ENCODE measurements around the gene TRIM46. TPM values are rescaled to one million over a fixed set of nuclear protein-coding genes. Genes with fewer than 3 reads are reported as not detected.
A peak's percentile ranks its signal among the peaks of the same experiment; 100 is the strongest.
"Not testable (repeated sequence)": the region's sequence is repeated elsewhere in the genome, so short reads cannot be mapped to it uniquely, and the experiment has no call there.

The TRIM46 gene
- total and polyA plus RNA-seq, 4 donors, result 6.7 to 37.6 (median 18.2) TPM

DNA sequence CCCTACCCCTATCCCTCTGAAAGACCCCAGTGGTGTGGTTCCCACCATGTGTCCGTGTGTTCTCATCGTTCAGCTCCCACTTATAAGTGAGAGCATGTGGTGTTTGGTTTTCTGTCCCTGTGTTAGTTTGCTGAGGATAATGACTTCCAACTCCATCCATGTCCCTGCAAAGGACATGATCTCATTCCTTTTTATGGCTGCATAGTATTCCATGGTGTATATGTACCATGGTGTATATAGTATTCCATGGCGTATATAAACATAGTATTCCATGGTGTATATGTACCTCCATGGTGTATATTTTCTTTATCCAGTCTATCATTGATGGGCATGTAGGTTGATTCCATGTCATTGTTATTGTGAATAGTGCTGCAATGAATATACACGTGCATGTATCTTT, 9.9 kb upstream of the TRIM46 start:
- not testable (repeated sequence) for H3K36me3 ChIP-seq (ENCODE audit: control insufficient read depth, insufficient read depth, low read length); H3K27ac ChIP-seq (ENCODE audit: low read depth, low read length); H3K4me3 ChIP-seq (ENCODE audit: low read depth, low read length); H3K9me3 ChIP-seq (ENCODE audit: control insufficient read depth, insufficient read depth, low read length); H3K27me3 ChIP-seq (ENCODE audit: control insufficient read depth, insufficient read depth, low read length); DNase-seq (ENCODE audit: low read depth in 4 of 6, low spot score in 6 of 6)
- H3K4me1 ChIP-seq (ENCODE audit: control insufficient read depth, insufficient read depth, low read length), result peaks cover 24% of the 10 kb centered on the region
- no CpG with 5 or more reads among the region's 4 CpGs for WGBS (ENCODE audit: insufficient coverage)

DNA sequence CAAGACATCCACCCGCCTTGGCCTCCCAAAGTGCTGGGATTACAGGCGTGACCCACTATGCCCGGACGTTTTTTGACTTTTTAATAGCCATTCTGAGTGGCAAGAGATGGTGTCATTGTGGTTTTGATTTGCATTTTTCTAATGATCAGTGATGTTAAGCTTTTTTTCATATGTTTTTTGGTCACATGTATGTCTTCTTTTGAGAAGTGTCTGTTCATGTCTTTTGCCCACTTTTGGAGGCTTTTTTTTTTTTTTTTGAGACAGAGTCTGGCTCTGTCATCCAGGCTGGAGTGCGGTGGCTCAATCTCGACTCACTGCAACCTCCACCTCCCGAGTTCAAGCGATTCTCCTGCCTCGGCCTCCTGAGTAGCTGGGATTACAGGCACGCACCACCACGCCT, 9.0 kb upstream of the TRIM46 start:
- not testable (repeated sequence) for H3K27me3 ChIP-seq (ENCODE audit: control insufficient read depth, insufficient read depth, low read length); H3K4me3 ChIP-seq (ENCODE audit: low read depth, low read length); H3K27ac ChIP-seq (ENCODE audit: low read depth, low read length); H3K9me3 ChIP-seq (ENCODE audit: control insufficient read depth, insufficient read depth, low read length); H3K36me3 ChIP-seq (ENCODE audit: control insufficient read depth, insufficient read depth, low read length); DNase-seq (ENCODE audit: low read depth in 4 of 6, low spot score in 6 of 6)
- H3K4me1 ChIP-seq (ENCODE audit: control insufficient read depth, insufficient read depth, low read length), result peaks cover 24% of the 10 kb centered on the region
- 93% methylated on average over 4 of the region's 11 CpGs for WGBS (ENCODE audit: insufficient coverage)

DNA sequence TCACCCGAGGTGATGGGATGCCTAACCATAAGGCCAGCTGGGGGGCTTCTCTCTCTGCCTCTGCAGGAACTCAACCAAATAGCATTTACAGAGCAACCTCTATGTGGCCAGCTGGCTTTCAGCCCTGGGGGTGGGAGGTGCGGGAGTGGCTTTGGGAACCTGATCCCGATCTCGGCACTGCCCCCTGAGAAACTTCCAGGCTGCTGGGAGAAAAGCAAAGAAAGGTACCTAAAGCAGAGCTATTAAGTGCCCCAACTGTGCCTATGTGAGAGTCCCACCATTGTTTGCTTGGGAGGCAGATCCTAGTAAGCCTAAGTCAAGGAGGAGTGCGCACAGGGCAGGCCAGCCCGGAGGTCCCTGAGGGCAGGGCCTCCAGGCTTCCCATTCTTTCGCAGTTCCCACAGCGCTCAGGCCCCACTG, 7.6 kb upstream of the TRIM46 start:
- Histone ChIP-seq H3K36me3 (ENCODE audit: control insufficient read depth, insufficient read depth, low read length) (peaks cover 17% of the 10 kb centered on the region), H3K4me3 (ENCODE audit: low read depth, low read length) (no peak overlapping the region), H3K27me3 (ENCODE audit: control insufficient read depth, insufficient read depth, low read length) (no peaks in the 10 kb centered on the region), H3K4me1 (ENCODE audit: control insufficient read depth, insufficient read depth, low read length) (peaks cover 25% of the 10 kb centered on the region), H3K9me3 (ENCODE audit: control insufficient read depth, insufficient read depth, low read length) (no peaks in the 10 kb centered on the region), H3K27ac (ENCODE audit: low read depth, low read length) (peak overlapping the region; percentile 8)
- 38% methylated on average over 8 of the region's 8 CpGs for WGBS (ENCODE audit: insufficient coverage)
- DNase-seq (ENCODE audit: low read depth in 4 of 6, low spot score in 6 of 6), result no peak

DNA sequence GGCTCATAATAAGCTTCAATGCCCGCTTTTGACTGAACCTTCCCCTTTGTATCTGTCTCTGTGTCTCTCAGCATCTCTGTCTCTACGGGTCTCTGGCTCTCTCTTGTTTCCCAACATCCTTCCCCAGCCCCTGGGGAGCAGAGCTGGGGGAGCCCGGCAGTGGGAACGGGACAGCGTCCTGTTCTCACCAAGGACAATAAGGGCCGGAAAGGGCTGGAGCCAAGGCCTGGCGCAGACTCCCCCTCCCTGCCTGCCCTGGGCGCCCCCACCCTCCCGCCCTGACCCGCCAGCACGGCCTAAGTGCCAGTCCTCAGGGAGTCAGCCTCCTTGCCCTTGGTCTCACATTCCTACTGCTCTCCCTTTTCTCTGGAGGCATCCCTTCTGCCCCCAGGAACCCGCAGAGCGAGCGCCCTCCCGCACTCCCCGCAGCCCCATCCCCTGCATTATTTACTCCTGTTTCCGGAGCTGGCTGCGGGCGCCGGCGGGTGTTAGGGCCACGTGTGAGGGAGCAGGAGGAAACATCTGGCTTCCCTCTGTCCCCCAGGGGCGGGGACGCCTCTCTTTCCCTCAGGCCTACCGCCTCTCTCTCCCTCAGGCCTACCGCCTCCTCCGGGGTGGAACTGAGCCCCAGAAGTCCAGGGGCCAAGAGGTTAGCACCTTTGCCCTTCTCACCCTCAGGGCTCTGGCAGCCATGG, 7.0 kb upstream of the TRIM46 start:
- Histone ChIP-seq H3K27ac (ENCODE audit: low read depth, low read length) (peak overlapping the region; percentile 50), H3K9me3 (ENCODE audit: control insufficient read depth, insufficient read depth, low read length) (no peaks in the 10 kb centered on the region), H3K4me3 (ENCODE audit: low read depth, low read length) (peak overlapping the region; percentile 16), H3K36me3 (ENCODE audit: control insufficient read depth, insufficient read depth, low read length) (peaks cover 17% of the 10 kb centered on the region), H3K27me3 (ENCODE audit: control insufficient read depth, insufficient read depth, low read length) (no peaks in the 10 kb centered on the region), H3K4me1 (ENCODE audit: control insufficient read depth, insufficient read depth, low read length) (peaks cover 30% of the 10 kb centered on the region)
- DNase-seq (ENCODE audit: low read depth in 4 of 6, low spot score in 6 of 6), result peak in 2 of 6 donors; percentile 53 to 65
- whole genome bisulfite sequencing (ENCODE audit: insufficient coverage), result 8% methylated on average over 23 of the region's 27 CpGs

DNA sequence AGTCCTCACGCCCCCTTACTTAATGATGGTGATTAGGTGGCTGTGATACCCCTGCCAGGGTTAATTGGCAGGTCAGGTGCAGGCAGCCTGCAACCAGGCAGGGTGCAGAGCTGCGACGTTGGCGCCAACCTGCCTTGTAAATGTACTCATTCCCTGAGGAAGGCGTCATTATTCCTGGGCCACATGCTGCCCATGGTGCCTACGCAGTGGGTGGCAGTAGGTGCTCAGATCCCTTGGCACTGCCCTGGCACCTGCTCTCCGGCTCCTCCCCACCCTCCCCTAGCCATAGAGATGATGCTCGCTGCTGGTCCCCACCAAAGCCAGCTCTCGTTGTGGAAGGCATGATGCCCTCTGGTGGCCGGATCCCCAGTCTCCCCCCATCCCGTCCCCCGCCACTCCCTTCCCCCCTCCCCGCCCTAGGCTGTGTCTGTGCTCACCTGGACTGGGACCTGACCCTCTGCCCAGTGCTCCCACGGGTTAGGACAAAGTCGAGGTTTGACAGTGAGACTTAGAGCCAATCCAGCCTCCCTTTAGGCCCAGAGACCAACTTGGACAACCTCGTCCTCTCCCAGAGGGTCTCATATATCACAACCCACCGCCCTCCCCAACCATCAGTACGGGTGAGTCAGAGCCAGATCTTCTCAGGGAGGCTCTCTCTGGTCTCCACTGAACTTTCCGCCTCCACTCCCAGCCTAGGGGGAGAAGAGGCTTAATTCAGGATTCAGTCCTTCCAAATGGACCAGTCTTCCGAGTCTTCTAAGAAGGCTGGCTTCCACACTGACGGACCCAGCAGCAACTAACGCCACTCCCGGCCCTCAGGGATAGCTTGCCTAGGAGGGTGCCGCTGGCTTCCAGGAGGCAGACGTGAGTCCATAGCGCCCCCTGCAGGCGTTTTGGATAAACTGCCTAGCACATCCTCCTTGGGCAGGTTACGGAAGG, 6.2 kb upstream of the TRIM46 start:
- Histone ChIP-seq H3K9me3 (ENCODE audit: control insufficient read depth, insufficient read depth, low read length) (no peaks in the 10 kb centered on the region), H3K36me3 (ENCODE audit: control insufficient read depth, insufficient read depth, low read length) (peaks cover 17% of the 10 kb centered on the region), H3K4me1 (ENCODE audit: control insufficient read depth, insufficient read depth, low read length) (peaks cover 34% of the 10 kb centered on the region), H3K27ac (ENCODE audit: low read depth, low read length) (peak overlapping the region; percentile 61), H3K4me3 (ENCODE audit: low read depth, low read length) (peak overlapping the region; percentile 16), H3K27me3 (ENCODE audit: control insufficient read depth, insufficient read depth, low read length) (no peaks in the 10 kb centered on the region)
- WGBS (ENCODE audit: insufficient coverage), result 4% methylated on average over 19 of the region's 28 CpGs
- peak in 5 of 6 donors; percentile 56 to 90 (median 67) for DNase-seq (ENCODE audit: low read depth in 4 of 6, low spot score in 6 of 6)

DNA sequence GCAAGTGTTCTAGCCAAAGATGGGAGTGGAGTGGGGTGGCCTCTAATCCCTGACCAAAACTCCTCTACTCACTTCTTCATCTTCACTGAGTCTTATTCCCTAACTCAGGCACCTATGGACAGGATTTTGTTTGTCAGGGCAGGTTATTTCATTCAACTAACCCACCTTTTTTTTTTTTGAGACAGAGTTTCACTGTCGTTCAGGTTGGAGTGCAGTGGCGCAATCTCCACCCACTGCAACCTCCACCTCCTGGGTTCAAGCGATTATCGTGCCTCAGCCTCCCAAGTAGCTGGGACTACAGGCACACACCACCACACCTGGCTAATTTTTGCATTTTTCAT, 5.6 kb upstream of the TRIM46 start:
- peaks cover 17% of the 10 kb centered on the region for H3K36me3 ChIP-seq (ENCODE audit: control insufficient read depth, insufficient read depth, low read length)
- 39% methylated on average over 3 of the region's 4 CpGs for whole genome bisulfite sequencing (ENCODE audit: insufficient coverage)
- peak overlapping the region; percentile 61 for H3K27ac ChIP-seq (ENCODE audit: low read depth, low read length)
- H3K4me1 ChIP-seq (ENCODE audit: control insufficient read depth, insufficient read depth, low read length), result peaks cover 38% of the 10 kb centered on the region
- not testable (repeated sequence) for H3K9me3 ChIP-seq (ENCODE audit: control insufficient read depth, insufficient read depth, low read length); H3K27me3 ChIP-seq (ENCODE audit: control insufficient read depth, insufficient read depth, low read length); DNase-seq (ENCODE audit: low read depth in 4 of 6, low spot score in 6 of 6)
- peak overlapping the region; percentile 12 for H3K4me3 ChIP-seq (ENCODE audit: low read depth, low read length)

DNA sequence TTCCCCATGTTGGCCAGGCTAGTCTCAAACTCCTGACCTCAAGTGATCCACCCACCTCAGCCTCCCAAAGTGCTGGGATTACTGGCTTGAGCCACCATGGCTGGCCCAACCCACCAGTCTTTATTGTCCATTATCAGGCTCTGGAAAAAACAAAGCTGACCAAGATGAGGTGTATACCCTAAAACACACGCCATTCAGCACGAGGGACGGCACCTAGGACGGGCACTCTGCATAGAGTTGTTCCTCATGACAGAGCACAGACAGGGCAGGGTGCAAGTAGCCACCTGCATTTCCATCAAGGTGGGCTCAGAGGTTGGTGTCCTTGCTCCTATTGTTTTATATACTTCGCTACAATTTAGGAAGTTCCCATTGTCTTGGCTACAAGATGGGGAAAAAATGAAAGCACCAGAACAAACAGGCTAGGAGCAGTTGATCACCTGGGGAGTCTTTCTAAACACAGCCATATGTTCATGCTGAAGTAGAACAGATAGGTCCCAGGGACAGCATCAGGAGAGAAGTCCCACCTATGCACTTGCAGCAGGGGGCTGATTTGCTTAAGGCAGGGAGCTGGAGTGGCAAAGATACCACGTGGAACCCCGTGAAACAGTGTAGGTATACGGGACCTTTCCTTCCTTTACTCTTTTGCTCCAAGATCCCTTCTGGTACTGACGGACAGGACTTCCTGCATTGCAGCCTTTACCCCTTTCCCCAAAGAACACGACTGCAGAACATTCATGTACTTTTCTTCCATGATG, 5.0 kb upstream of the TRIM46 start:
- H3K4me1 ChIP-seq (ENCODE audit: control insufficient read depth, insufficient read depth, low read length), result peaks cover 43% of the 10 kb centered on the region
- H3K27me3 ChIP-seq (ENCODE audit: control insufficient read depth, insufficient read depth, low read length), result no peaks in the 10 kb centered on the region
- H3K9me3 ChIP-seq (ENCODE audit: control insufficient read depth, insufficient read depth, low read length), result no peaks in the 10 kb centered on the region
- H3K4me3 ChIP-seq (ENCODE audit: low read depth, low read length), result no peak overlapping the region
- H3K27ac ChIP-seq (ENCODE audit: low read depth, low read length), result no peak overlapping the region
- peaks cover 17% of the 10 kb centered on the region for H3K36me3 ChIP-seq (ENCODE audit: control insufficient read depth, insufficient read depth, low read length)
- 88% methylated on average over 8 of the region's 10 CpGs for WGBS (ENCODE audit: insufficient coverage)
- DNase-seq (ENCODE audit: low read depth in 4 of 6, low spot score in 6 of 6), result no peak

DNA sequence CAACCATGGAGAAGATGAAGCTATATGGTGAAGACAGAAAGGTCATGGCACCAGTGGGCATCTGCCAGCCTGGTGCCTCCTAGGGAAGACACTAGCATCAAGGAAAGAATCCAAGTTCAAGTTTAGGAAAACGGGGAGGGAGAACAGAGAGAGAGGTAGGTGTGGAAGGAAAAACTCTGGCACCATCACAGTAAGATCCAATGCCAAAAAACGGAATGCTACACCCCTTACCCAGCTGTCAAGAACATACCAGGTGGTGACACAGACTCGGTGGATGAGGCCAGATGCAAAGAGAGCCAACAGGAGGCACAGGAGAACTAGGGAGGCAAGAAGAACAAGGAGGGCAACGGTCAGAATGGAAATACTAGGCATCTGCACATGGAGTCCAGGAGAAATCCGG, 4.1 kb upstream of the TRIM46 start:
- Histone ChIP-seq H3K9me3 (ENCODE audit: control insufficient read depth, insufficient read depth, low read length) (no peaks in the 10 kb centered on the region), H3K4me3 (ENCODE audit: low read depth, low read length) (no peak overlapping the region), H3K4me1 (ENCODE audit: control insufficient read depth, insufficient read depth, low read length) (peaks cover 52% of the 10 kb centered on the region), H3K27ac (ENCODE audit: low read depth, low read length) (no peak overlapping the region), H3K36me3 (ENCODE audit: control insufficient read depth, insufficient read depth, low read length) (peaks cover 17% of the 10 kb centered on the region), H3K27me3 (ENCODE audit: control insufficient read depth, insufficient read depth, low read length) (no peaks in the 10 kb centered on the region)
- no peak for DNase-seq (ENCODE audit: low read depth in 4 of 6, low spot score in 6 of 6)
- 91% methylated on average over 3 of the region's 5 CpGs for WGBS (ENCODE audit: insufficient coverage)

DNA sequence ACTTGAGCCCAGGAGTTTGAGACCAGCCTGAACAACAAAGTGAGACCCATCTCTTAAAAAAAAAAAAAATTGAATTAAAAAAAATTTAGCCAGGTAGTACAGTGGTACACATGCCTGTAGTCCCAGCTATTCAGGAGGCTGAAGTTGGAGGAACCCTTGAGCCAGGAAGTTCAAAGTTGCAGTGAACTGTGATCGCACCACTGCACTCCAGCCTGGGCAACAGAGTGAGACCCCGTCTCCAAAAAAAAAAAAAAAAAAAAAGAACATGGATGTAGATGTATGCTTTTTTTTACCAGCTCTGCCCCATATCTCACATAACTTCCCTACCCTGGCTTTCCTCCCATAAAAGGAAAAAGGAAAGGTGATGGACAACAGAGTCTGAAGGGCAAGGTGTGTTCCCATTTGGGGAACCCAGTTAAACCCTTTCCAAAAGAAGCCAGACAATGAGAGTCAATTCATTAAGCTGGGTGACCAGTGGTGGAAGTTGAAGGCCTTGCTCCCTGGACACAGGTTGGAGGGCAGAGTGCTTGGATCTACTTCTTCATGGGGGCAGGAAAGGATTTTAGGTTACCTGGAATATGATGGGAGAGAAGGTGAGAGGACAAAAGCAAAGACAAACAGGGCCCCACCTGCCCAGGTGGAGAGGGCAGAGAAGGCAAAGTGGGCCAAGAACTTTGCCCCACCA, 3.4 kb upstream of the TRIM46 start:
- Histone ChIP-seq H3K27ac (ENCODE audit: low read depth, low read length) (no peak overlapping the region), H3K4me3 (ENCODE audit: low read depth, low read length) (no peak overlapping the region), H3K36me3 (ENCODE audit: control insufficient read depth, insufficient read depth, low read length) (peaks cover 18% of the 10 kb centered on the region), H3K4me1 (ENCODE audit: control insufficient read depth, insufficient read depth, low read length) (peaks cover 59% of the 10 kb centered on the region), H3K9me3 (ENCODE audit: control insufficient read depth, insufficient read depth, low read length) (no peaks in the 10 kb centered on the region), H3K27me3 (ENCODE audit: control insufficient read depth, insufficient read depth, low read length) (no peaks in the 10 kb centered on the region)
- WGBS (ENCODE audit: insufficient coverage), result no CpG with 5 or more reads among the region's 2 CpGs
- no peak for DNase-seq (ENCODE audit: low read depth in 4 of 6, low spot score in 6 of 6)

Measured in spinal cord (tissue), 10 donors.